A549 (cell line): Measurements from ENCODE around the gene DDX39B. TPM values are rescaled to one million over a fixed set of nuclear protein-coding genes. Genes with fewer than 3 reads are reported as not detected.

Experiments used
- ATAC-seq, 2 experiments: fragments of 200-7000 bp in 1 of 2; fragments of >200 bp in 1 of 2; cut with Nextera tagmentation in 1 of 2; cut with Tn5 transposase in 1 of 2; 3 replicates each; pipeline versions ENCODE4 v1.8.0 to v1.9.1; 2018 to 2020; ENCODE audit warnings: mild to moderate bottlenecking in 1 of 2, moderate library complexity in 1 of 2
- CTCF ChIA-PET: fragments of 300-600 bp; sonication (Branson Sonifier 250); formaldehyde crosslinking; extraction: SDS; loops from one replicate; lab custom pipeline; 2021; ENCODE audit warnings: antibody characterized with exemption, inconsistent platforms; lab: Yijun Ruan, JAX
- POLR2A ChIA-PET: fragments of 350-600 bp; formaldehyde crosslinking; extraction: SDS; loops from one replicate; lab custom pipeline; 2021; ENCODE audit warnings: antibody characterized with exemption, inconsistent platforms; lab: Yijun Ruan, JAX
- DNase-seq, 2 experiments: peaks; one replicate each; pipeline versions ENCODE4 v3.0.0 to v3.0.0-alpha.2; 2011 to 2016; ENCODE audit warnings: low read depth in 1 of 2, low spot score in 1 of 2
- FAIRE-seq: peaks from 2 replicates; lab custom pipeline; 2011; peaks lifted over from hg19 to GRCh38; lab: Jason Lieb, UNC
- H3K27ac ChIP-seq, 2 experiments: fragments of >200 bp; sonication (Bioruptor Twin); formaldehyde crosslinking; 3 replicates each; pipeline ENCODE4 v1.5.1; 2016 to 2017
- H3K4me1 ChIP-seq: fragments of >200 bp; sonication (Bioruptor Twin); formaldehyde crosslinking; 3 replicates; pipeline ENCODE4 v1.6.1; 2016
- H3K4me2 ChIP-seq: fragments of >200 bp; sonication (Bioruptor Twin); formaldehyde crosslinking; 3 replicates; pipeline ENCODE4 v1.6.1; 2016
- H3K4me3 ChIP-seq: fragments of >200 bp; sonication (Bioruptor Twin); formaldehyde crosslinking; 3 replicates; pipeline ENCODE4 v1.5.1; 2016
- H3K9me3 ChIP-seq: fragments of >200 bp; sonication (Bioruptor Twin); formaldehyde crosslinking; 3 replicates; pipeline ENCODE4 v1.6.1; 2016
- CHD4 ChIP-seq: fragments of 200-600 bp; sonication (generic); IDR thresholded peaks from 2 replicates; pipeline ENCODE4 v1.6.1; 2016; ENCODE audit warnings: antibody characterized with exemption, mild to moderate bottlenecking, borderline replicate concordance
- CTCF ChIP-seq: fragments of >200 bp; sonication (Bioruptor Twin); formaldehyde crosslinking; IDR thresholded peaks from 3 replicates; pipeline ENCODE4 v1.5.1; 2016
- EP300 ChIP-seq, 2 experiments: fragments of >200 bp; sonication (Bioruptor Twin); formaldehyde crosslinking; IDR thresholded peaks; 2 replicates in 1 of 2; 3 replicates in 1 of 2; pipeline ENCODE4 v1.6.1; 2016 to 2017
- FOSB ChIP-seq: fragments of 250-450 bp; sonication (Bioruptor Pico); IDR thresholded peaks from 2 replicates; pipeline ENCODE4 v1.5.0; 2020; ENCODE audit warnings: mild to moderate bottlenecking, moderate library complexity
- FOXS1 ChIP-seq: fragments of 250-450 bp; sonication (Bioruptor Pico); IDR thresholded peaks from 2 replicates; pipeline ENCODE4 v1.5.0; 2020; ENCODE audit warnings: mild to moderate bottlenecking, moderate library complexity
- HOXB5 ChIP-seq: fragments of 250-450 bp; sonication (Bioruptor Pico); IDR thresholded peaks from 2 replicates; pipeline ENCODE4 v1.5.0; 2020; ENCODE audit warnings: mild to moderate bottlenecking, moderate library complexity
- JUN ChIP-seq, 2 experiments: fragments of >200 bp; sonication (Bioruptor Twin); formaldehyde crosslinking; IDR thresholded peaks; 2 replicates in 1 of 2; 3 replicates in 1 of 2; pipeline ENCODE4 v1.6.1; 2016 to 2017
- KDM5A ChIP-seq: fragments of 200-600 bp; sonication (generic); IDR thresholded peaks from 2 replicates; pipeline ENCODE4 v1.6.1; 2016; ENCODE audit warnings: antibody characterized with exemption, mild to moderate bottlenecking
- MAZ ChIP-seq: fragments of 150-350 bp; IDR thresholded peaks from 2 replicates; pipeline ENCODE4 v1.6.1; 2014; ENCODE audit warnings: antibody characterized with exemption, low read depth, low read length, borderline replicate concordance
- PBX3 ChIP-seq: IDR thresholded peaks from 2 replicates; pipeline ENCODE4 v1.6.1; 2012
- RAD21 ChIP-seq, 2 experiments: fragments of >200 bp in 1 of 2; sonication (Bioruptor Twin) in 1 of 2; formaldehyde crosslinking in 1 of 2; IDR thresholded peaks in 1 of 2; conservative IDR thresholded peaks in 1 of 2; 2 replicates in 1 of 2; 3 replicates in 1 of 2; pipeline ENCODE4 v1.6.1; 2012 to 2018; ENCODE audit warnings: inconsistent platforms in 1 of 2
- RARB ChIP-seq: fragments of 250-450 bp; sonication (Bioruptor Pico); IDR thresholded peaks from 2 replicates; pipeline ENCODE4 v1.8.0; 2021; ENCODE audit warnings: mild to moderate bottlenecking, moderate library complexity
- REST ChIP-seq: fragments of 200-600 bp; sonication (generic); IDR thresholded peaks from 2 replicates; pipeline ENCODE4 v1.6.1; 2016; ENCODE audit warnings: antibody characterized with exemption, mild to moderate bottlenecking, moderate library complexity
- RNF2 ChIP-seq: fragments of 200-600 bp; sonication (generic); IDR thresholded peaks from 2 replicates; pipeline ENCODE4 v1.6.1; 2016; ENCODE audit warnings: low read depth, mild to moderate bottlenecking, antibody characterized with exemption, moderate library complexity, borderline replicate concordance
- TP53 ChIP-seq: fragments of 250-450 bp; sonication (Bioruptor Pico); IDR thresholded peaks from 2 replicates; pipeline ENCODE4 v1.5.0; 2021; ENCODE audit warnings: mild to moderate bottlenecking, moderate library complexity
- ZNF302 ChIP-seq: fragments of 250-450 bp; sonication (Bioruptor Pico); IDR thresholded peaks from 2 replicates; pipeline ENCODE4 v1.9.0; 2021; ENCODE audit warnings: inconsistent platforms, mild to moderate bottlenecking, moderate library complexity
- WGBS: methylation state at CpG from one replicate; pipeline ENCODE4 v1.1.6; 2017; ENCODE audit errors: missing lambda C conversion rate; 5-methylcytosine and 5-hydroxymethylcytosine counted together
- polyA plus RNA-seq, 4 experiments: library from polyadenylated mRNA; depleted of rRNA in 3 of 4; stranded (reverse); fragments of >200 nt; fragmentation: RNase III in 1 of 4; extraction: RNeasy Plus Mini Kit Qiagen cat#74134 plus additional on column Dnase treatment in 1 of 4; gene quantifications; 2 replicates in 3 of 4; 3 replicates in 1 of 4; pipeline ENCODE4 v1.2.3, GENCODE V29; 2011 to 2017
- TF ChIP-seq, protein P1 (sequence below): fragments of 250-450 bp; sonication (Bioruptor Pico); IDR thresholded peaks from 2 replicates; pipeline ENCODE4 v1.5.0; 2020; ENCODE audit warnings: low read depth, mild to moderate bottlenecking, moderate library complexity

Gene DDX39B
- polyA plus RNA-seq, 2 of the 4 experiments (the other 2 are of a cell fraction), result 267 to 441 TPM

- TF ChIP-seq CTCF (no peak), CHD4 (no peak)
Measured at GRCh38 chr6:31558318-31558625, 16.5 kb upstream of the DDX39B start (continued).

- ChIA-PET POLR2A (no interaction called here), CTCF (interaction anchor here (0.5 to 3.7 kb wide), 7 partner anchors 10 to 299 kb away, joined by 3 to 10 read pairs (median 6); partner anchors contain the start of genes ATP6V1G2, LTA, LTB and NFKBIL1)
- DNase-seq (no peak), ATAC-seq (no peak), FAIRE-seq (no peak)
- no peak overlapping the region for H3K27ac ChIP-seq
- H3K9me3 ChIP-seq, result no peaks in the 10 kb centered on the region
- no peak overlapping the region for H3K4me2 ChIP-seq
- no peak overlapping the region for H3K4me3 ChIP-seq
- H3K4me1 ChIP-seq, result peaks cover 24% of the 10 kb centered on the region
- TF ChIP-seq PBX3, result no peak
- no peak for TF ChIP-seq TP53 (CRISPR knock-in tag)
- TF ChIP-seq RAD21 (conservative IDR thresholded peaks at IDR 0.05 in 1 of 2, IDR thresholded peaks at IDR 0.05 in 1 of 2), result no peak
- TF ChIP-seq REST, result no peak
- TF ChIP-seq RNF2, result no peak
- no peak for TF ChIP-seq HOXB5
- no peak for TF ChIP-seq ZNF302 (CRISPR knock-in tag)
- TF ChIP-seq KDM5A, result no peak
- no peak for TF ChIP-seq MAZ
- TF ChIP-seq FOXS1, result no peak
- TF ChIP-seq RARB (CRISPR knock-in tag), result no peak
- no peak for TF ChIP-seq FOSB
- TF ChIP-seq, protein P1, sequence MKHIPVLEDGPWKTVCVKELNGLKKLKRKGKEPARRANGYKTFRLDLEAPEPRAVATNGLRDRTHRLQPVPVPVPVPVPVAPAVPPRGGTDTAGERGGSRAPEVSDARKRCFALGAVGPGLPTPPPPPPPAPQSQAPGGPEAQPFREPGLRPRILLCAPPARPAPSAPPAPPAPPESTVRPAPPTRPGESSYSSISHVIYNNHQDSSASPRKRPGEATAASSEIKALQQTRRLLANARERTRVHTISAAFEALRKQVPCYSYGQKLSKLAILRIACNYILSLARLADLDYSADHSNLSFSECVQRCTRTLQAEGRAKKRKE (CRISPR knock-in tag), result no peak
- TF ChIP-seq JUN (IDR thresholded peaks at IDR 0.05), result no peak
- TF ChIP-seq EP300 (IDR thresholded peaks at IDR 0.05), result no peak
- WGBS, result 88% methylated on average over 21 of the region's 24 CpGs
Measured at GRCh38 chr6:31557443-31558317, 15.9 kb upstream of the DDX39B start.
